ENCODE data around the gene TOP3B.

The TOP3B gene

DNA sequence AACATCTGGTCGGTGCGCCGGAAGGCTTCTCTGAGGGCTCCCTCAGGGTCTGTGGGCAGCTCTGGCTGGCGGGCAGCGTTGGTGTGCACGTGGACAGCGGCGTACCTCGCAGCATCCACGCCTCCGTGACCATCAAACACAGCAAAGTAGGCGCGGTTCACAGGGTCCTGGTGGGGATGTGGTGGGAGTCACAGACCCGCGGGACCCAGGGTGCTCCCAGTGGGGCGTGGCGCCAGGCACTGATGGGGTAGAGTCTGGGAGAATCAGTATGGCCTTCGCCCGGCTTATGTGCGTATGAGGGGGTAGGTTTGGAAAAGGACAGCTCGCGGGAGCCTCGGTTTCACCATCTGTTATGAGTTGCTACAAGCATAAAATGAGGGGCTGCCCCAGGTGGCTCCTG is 49.2 kb downstream of the TOP3B start:
- in situ Hi-C loops (cut with MboI; ENCODE audit: low pct_unique_long_range_greater_than_20kb, low sequenced_read_pairs, unreplicated experiment) = no loop called here
- no peak for DNase-seq (ENCODE audit: low spot score)
- TF ChIP-seq, protein P1, sequence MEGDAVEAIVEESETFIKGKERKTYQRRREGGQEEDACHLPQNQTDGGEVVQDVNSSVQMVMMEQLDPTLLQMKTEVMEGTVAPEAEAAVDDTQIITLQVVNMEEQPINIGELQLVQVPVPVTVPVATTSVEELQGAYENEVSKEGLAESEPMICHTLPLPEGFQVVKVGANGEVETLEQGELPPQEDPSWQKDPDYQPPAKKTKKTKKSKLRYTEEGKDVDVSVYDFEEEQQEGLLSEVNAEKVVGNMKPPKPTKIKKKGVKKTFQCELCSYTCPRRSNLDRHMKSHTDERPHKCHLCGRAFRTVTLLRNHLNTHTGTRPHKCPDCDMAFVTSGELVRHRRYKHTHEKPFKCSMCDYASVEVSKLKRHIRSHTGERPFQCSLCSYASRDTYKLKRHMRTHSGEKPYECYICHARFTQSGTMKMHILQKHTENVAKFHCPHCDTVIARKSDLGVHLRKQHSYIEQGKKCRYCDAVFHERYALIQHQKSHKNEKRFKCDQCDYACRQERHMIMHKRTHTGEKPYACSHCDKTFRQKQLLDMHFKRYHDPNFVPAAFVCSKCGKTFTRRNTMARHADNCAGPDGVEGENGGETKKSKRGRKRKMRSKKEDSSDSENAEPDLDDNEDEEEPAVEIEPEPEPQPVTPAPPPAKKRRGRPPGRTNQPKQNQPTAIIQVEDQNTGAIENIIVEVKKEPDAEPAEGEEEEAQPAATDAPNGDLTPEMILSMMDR (IDR thresholded peaks at IDR 0.05; ENCODE audit: extremely low read depth, insufficient read depth, missing control alignments) = no peak

DNA sequence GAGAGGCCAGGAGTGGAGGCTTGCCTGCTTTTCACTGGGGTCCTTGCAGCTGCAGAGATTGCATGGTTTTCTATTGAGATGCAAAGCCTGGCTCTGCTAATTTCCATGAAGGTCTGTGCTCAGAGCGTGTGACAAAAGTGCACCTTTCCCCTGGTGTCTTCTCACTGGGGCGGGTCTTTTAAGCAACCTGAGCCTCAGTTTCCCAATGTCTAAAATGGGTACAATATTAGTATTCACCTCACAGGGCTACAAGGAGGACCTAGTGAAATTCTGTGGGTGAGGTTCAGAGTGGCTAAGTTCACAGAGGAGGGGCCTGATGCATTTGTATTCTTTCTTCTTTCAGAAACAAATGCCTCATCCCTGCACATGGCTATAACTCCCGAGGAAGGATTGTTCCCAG is 50.2 kb downstream of the TOP3B start:
- TF ChIP-seq, protein P1 (IDR thresholded peaks at IDR 0.05; ENCODE audit: extremely low read depth, insufficient read depth, missing control alignments) = no peak
- DNase-seq (ENCODE audit: low spot score) = no peak
- in situ Hi-C loops (cut with MboI; ENCODE audit: low pct_unique_long_range_greater_than_20kb, low sequenced_read_pairs, unreplicated experiment) = no loop called here

DNA sequence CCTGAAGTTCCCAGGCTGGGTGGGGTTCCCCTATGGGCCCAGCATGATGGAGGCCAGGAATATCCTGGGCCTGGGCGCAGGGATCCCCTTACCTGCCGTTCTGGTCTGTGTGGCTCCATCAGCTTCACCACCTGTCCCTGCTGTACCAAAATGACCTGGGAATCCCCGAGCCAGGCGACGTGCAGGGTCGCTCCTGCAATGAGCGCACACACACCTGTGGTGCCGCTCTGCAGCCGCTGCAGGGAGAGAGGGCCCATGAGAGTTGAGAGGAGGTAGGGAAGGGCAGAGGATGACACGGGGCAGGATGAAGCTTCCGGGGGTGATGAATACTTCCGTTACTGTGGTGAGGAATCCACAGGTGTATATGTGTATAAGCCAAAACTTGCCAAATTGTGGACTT is 51.5 kb downstream of the TOP3B start:
- in situ Hi-C loops (cut with MboI; ENCODE audit: low pct_unique_long_range_greater_than_20kb, low sequenced_read_pairs, unreplicated experiment) = no loop called here
- TF ChIP-seq, protein P1 (IDR thresholded peaks at IDR 0.05; ENCODE audit: extremely low read depth, insufficient read depth, missing control alignments) = no peak
- DNase-seq (ENCODE audit: low spot score) = no peak

DNA sequence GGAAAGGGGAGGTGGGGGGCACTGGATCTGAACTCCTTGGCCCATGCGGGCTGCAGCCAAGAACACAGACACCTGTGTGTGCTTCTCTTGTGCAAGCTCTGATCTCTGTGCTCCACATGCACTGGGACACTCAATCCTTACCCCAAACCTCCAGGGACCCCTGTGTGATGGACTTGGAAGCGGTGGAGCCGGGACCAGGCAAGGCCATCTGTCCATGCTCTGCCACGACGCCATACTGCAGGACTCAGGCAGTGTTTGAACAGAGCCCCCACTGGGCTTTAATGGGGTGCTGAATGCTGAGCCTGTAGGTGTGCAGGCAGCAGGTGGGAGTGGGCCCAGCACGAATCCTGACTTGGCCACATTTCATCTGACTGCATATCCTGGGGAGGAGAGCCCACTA is 53.3 kb downstream of the TOP3B start:
- TF ChIP-seq, protein P1 (IDR thresholded peaks at IDR 0.05; ENCODE audit: extremely low read depth, insufficient read depth, missing control alignments) = no peak
- DNase-seq (ENCODE audit: low spot score) = no peak

DNA sequence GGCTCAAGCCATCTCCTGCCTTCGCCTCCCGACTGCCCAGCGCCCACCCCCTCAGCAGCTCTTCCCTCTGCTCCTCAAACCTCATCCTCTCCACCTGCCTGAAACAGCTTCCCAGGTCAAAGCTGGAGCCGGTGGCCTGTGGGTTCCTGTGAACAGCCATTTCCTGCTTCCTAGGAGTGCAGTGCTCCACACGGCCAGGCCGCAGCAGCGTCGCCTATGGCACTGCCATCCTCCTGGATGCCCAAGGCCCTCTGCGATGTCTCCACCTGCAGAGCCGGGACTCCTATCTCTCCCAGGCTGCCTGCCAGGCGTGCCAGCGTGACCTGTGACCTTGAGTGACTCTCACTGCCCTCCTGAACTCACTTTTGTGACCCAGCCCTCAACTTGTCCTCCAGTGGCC is 54.5 kb downstream of the TOP3B start:
- DNase-seq (ENCODE audit: low spot score) = no peak
- TF ChIP-seq, protein P1 (IDR thresholded peaks at IDR 0.05; ENCODE audit: extremely low read depth, insufficient read depth, missing control alignments) = no peak
- in situ Hi-C loops (cut with MboI; ENCODE audit: low pct_unique_long_range_greater_than_20kb, low sequenced_read_pairs, unreplicated experiment) = no loop called here

More for the DNA sequence above, 53.3 kb downstream of the TOP3B start:
- in situ Hi-C loops (cut with MboI; ENCODE audit: low pct_unique_long_range_greater_than_20kb, low sequenced_read_pairs, unreplicated experiment) = no loop called here

DNA sequence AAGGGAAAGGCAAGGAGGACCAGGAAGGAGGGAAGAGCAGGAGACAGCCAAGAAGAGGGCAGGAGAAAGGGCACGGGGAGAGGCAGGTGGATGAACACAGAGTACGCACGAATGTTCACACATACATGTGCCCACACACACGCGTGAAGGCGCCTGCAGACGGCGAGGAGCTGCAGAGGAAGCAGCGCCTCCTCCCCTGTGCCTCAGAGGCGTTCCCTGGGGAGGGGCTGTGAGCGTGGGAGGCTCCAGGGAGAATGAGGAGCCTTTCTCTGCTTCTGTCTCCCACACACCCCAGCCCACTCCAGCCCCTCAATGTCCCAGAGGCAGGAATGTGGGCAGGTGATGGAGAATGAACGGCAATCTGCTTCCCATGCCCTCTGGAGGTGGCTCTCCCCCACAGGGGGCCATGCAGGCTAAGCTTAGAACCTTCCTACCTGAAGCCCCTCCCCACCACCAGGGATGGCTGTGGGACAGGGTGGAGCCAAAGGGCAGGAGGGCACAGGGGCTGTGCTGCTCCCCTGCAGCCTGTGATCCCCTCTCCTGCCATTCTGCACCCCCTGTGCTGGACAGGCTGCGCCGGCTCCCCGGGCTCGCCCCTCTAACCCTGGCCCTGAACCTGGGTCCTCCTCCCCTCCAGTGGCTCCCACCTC is 55.3 kb downstream of the TOP3B start:
- DNase-seq (ENCODE audit: low spot score) = no peak
- in situ Hi-C loops (cut with MboI; ENCODE audit: low pct_unique_long_range_greater_than_20kb, low sequenced_read_pairs, unreplicated experiment) = no loop called here
- TF ChIP-seq, protein P1 (IDR thresholded peaks at IDR 0.05; ENCODE audit: extremely low read depth, insufficient read depth, missing control alignments) = no peak

All from GM13977 (cell line).